ENCODE measurements around the gene RALGPS2. TPM values are rescaled to one million over a fixed set of nuclear protein-coding genes. Genes with fewer than 3 reads are reported as not detected.

The RALGPS2 gene
- polyA plus RNA-seq, 1 donor = 25.5 TPM

DNA sequence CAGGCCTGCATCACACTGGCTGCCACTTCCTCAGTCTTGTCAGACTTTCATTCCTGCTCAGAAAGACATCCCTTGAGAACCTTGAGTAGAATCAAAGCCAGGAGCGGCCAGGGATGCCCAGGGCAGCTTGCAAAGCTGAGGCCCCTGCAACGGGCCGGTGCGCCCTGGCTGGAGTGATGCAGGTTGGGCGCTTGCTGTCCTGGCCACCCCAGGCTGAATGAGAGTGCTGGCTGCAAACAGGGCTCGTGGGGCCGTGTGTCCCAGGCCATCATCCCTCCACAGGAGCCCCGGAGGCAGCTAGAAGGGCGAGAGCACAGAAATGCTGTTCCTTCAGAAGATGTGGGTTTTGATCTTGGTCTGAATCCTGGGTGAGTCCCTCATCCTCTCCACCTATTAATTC is 233.4 kb downstream of the RALGPS2 start:
- Histone ChIP-seq H3K4me1 (ENCODE audit: control insufficient read depth, insufficient read depth, low read length) (no peaks in the 10 kb centered on the region), H3K27ac (ENCODE audit: low read length) (no peak overlapping the region), H3K9me3 (ENCODE audit: control insufficient read depth, low read depth, low read length) (no peaks in the 10 kb centered on the region), H3K27me3 (ENCODE audit: control insufficient read depth, insufficient read depth, low read length) (no peaks in the 10 kb centered on the region), H3K4me3 (ENCODE audit: low read length) (no peak overlapping the region), H3K36me3 (ENCODE audit: control insufficient read depth, insufficient read depth, low read length) (no peaks in the 10 kb centered on the region)
- DNase-seq = no peak
- WGBS (ENCODE audit: insufficient coverage, low lambda C conversion rate) = no CpG with 5 or more reads among the region's 9 CpGs

DNA sequence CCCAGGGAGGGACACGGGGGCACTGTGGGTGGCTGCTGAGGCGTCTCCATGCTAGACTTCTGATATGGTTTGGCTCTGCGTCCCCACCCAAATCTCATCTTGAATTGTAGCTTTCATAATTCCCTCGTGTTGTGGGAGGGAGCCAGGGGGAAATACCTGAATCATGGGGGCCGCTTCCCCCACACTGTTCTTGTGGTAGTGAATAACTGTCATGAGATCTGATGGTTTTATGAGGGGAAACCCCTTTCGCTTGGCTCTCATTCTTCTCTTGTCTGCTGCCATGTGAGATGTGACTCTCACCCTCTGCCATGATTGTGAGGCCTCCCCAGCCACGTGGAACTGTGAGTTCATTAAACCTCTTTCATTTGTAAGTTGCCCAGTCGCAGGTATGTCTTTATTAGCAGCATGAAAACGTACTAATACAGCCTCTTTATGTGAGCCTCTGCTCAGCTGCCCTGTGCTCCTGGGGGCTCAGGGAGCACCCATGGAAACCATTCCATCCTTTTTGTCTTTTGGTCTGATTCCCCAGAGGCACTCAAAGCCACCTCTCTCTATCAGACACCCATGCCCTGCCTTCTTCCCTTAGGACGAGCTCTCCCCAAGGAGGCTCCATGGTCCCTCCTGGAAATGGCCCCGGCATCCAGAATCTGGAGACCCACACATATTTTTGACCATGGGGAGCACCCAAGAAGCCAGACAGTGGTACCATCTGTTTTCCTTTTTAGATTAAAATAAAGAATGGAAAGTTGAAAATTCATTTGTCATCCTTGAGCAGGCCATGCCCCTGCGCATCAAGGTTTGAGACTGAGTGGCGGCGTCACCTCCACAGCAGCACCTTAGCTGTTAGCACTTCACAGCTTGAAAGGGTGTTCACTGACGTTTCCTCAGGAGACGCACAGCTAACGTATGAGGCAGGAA is 234.8 kb downstream of the RALGPS2 start:
- WGBS (ENCODE audit: insufficient coverage, low lambda C conversion rate) = 100% methylated on average over 1 of the region's 17 CpGs
- no peak overlapping the region for H3K27ac ChIP-seq (ENCODE audit: low read length)
- no peaks in the 10 kb centered on the region for H3K36me3 ChIP-seq (ENCODE audit: control insufficient read depth, insufficient read depth, low read length)
- H3K27me3 ChIP-seq (ENCODE audit: control insufficient read depth, insufficient read depth, low read length) = no peaks in the 10 kb centered on the region
- H3K9me3 ChIP-seq (ENCODE audit: control insufficient read depth, low read depth, low read length) = no peaks in the 10 kb centered on the region
- H3K4me1 ChIP-seq (ENCODE audit: control insufficient read depth, insufficient read depth, low read length) = no peaks in the 10 kb centered on the region
- no peak for DNase-seq
- no peak overlapping the region for H3K4me3 ChIP-seq (ENCODE audit: low read length)

DNA sequence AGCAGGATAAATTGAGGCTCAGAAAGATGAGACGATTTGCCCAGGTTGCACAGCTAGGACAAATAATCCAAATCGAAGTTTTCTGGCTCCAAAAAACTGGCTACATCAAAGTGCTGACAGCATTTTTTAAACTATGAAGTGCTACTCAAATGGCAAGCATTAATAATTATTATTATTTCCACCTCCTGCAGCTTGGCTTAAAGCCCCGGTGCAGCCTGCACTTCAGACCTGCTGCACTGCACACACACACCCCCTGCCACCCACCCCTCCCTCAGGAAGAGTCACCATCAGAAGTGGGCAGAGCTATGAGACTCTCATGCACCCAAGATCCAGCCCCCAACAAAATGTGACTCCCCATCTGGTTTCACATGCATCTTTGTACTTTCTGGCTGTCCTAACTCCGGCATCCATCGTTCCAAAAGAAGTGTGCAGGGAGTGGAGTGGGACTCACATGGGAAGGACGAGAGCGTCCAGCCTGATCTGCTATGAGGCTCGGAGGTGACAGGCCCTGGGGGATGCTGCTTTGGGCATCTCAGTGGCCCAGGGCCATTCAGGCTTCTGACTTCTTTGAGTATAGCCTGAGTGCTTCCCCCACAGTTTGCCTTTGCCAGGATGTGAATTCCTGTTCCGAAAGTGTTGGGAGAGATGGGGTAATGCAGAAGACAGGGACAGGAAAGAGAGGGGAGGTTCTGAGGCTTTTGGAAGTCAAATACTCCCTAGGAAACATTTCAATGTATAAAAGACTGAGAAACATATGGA is 235.6 kb downstream of the RALGPS2 start:
- Histone ChIP-seq H3K9me3 (ENCODE audit: control insufficient read depth, low read depth, low read length) (no peaks in the 10 kb centered on the region), H3K4me1 (ENCODE audit: control insufficient read depth, insufficient read depth, low read length) (no peaks in the 10 kb centered on the region), H3K27ac (ENCODE audit: low read length) (no peak overlapping the region), H3K4me3 (ENCODE audit: low read length) (no peak overlapping the region), H3K27me3 (ENCODE audit: control insufficient read depth, insufficient read depth, low read length) (no peaks in the 10 kb centered on the region), H3K36me3 (ENCODE audit: control insufficient read depth, insufficient read depth, low read length) (no peaks in the 10 kb centered on the region)
- WGBS (ENCODE audit: insufficient coverage, low lambda C conversion rate) = 80% methylated on average over 1 of the region's 9 CpGs
- no peak for DNase-seq

DNA sequence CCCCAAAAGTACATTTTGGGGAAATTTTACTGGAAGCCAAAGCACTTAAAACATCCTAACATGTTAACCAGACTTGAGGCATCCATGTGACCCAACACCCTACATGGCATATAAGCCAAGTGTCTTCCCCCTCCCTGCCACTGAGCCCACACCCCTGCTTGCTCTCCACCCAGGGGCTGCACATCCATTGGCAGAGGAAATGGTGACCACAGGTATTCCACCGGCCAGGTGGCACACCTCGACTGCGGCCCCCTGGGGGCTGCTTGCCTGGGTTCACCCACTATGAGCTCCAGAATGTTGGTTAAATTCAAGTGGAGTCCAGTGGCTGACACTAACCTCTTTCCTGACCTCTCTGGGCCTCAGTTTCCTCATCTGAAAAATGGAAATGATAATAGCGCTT is 236.3 kb downstream of the RALGPS2 start:
- H3K36me3 ChIP-seq (ENCODE audit: control insufficient read depth, insufficient read depth, low read length) = no peaks in the 10 kb centered on the region
- H3K4me3 ChIP-seq (ENCODE audit: low read length) = no peak overlapping the region
- DNase-seq = no peak
- H3K27ac ChIP-seq (ENCODE audit: low read length) = no peak overlapping the region
- 100% methylated on average over 1 of the region's 4 CpGs for WGBS (ENCODE audit: insufficient coverage, low lambda C conversion rate)
- H3K9me3 ChIP-seq (ENCODE audit: control insufficient read depth, low read depth, low read length) = no peaks in the 10 kb centered on the region
- H3K27me3 ChIP-seq (ENCODE audit: control insufficient read depth, insufficient read depth, low read length) = no peaks in the 10 kb centered on the region
- H3K4me1 ChIP-seq (ENCODE audit: control insufficient read depth, insufficient read depth, low read length) = no peaks in the 10 kb centered on the region

DNA sequence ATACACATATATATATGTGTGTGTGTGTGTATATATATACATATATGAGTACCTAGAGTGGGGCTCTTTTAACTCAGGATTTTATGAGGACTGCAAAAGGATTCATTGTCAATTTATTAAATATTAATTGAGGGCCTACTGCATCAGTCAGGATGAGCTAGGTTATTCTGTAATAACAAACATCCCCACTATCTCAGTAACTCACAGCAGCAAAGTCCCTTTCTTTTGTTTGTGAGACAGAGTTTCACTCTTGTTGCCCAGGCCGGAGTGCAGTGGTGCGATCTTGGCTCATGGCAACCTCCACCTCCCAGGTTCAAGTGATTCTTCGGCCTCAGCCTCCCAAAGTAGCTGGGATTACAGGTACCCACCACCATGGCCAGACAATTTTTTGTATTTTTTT is 236.8 kb downstream of the RALGPS2 start:
- no CpG with 5 or more reads among the region's 3 CpGs for WGBS (ENCODE audit: insufficient coverage, low lambda C conversion rate)
- H3K36me3 ChIP-seq (ENCODE audit: control insufficient read depth, insufficient read depth, low read length) = no peaks in the 10 kb centered on the region
- H3K4me1 ChIP-seq (ENCODE audit: control insufficient read depth, insufficient read depth, low read length) = no peaks in the 10 kb centered on the region
- no peak overlapping the region for H3K27ac ChIP-seq (ENCODE audit: low read length)
- H3K9me3 ChIP-seq (ENCODE audit: control insufficient read depth, low read depth, low read length) = no peaks in the 10 kb centered on the region
- no peak for DNase-seq
- H3K27me3 ChIP-seq (ENCODE audit: control insufficient read depth, insufficient read depth, low read length) = no peaks in the 10 kb centered on the region
- H3K4me3 ChIP-seq (ENCODE audit: low read length) = no peak overlapping the region

DNA sequence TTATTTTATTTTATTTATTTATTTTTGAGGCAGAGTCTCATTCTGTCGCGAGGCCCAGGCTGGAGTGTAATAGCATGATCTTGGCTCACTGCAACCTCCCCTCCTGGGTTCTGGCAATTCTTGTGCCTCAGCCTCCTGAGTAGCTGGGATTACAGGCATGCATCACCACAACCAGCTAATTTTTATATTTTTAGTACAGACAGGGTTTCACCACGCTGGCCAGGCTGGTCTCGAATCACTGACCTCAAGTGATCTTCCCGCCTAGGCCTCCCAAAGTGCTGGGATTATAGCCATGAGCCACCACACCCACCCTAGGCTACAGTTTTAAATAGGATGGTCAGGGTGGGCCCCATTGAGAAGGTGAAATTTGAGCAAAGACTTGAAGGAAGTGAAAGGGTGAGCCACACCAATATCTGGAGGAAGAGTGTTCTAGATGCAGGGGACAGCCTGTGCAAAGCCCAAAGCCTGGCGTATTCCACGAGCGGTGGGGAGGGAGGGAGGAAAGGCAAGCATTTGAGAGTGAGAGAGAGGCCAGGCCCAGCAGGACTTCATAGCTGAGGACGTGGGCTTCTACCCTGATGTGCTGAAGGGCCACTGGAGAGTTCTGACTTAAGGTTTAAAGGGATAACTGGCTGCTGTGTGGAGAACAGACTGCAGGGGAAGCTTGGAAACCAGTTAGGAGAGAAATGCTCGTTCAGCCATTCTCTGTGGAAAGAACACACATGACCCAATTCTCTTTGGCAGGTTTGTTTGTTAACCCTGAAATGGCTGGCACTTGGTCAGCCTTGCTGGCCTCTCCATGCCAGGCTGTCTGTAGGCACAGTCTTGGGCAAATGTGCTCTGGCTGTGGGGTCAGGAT is 238.0 kb downstream of the RALGPS2 start:
- no peak for DNase-seq
- Histone ChIP-seq H3K27ac (ENCODE audit: low read length) (no peak overlapping the region), H3K36me3 (ENCODE audit: control insufficient read depth, insufficient read depth, low read length) (no peaks in the 10 kb centered on the region), H3K27me3 (ENCODE audit: control insufficient read depth, insufficient read depth, low read length) (no peaks in the 10 kb centered on the region), H3K4me3 (ENCODE audit: low read length) (no peak overlapping the region), H3K4me1 (ENCODE audit: control insufficient read depth, insufficient read depth, low read length) (no peaks in the 10 kb centered on the region), H3K9me3 (ENCODE audit: control insufficient read depth, low read depth, low read length) (no peaks in the 10 kb centered on the region)
- WGBS (ENCODE audit: insufficient coverage, low lambda C conversion rate) = 100% methylated on average over 3 of the region's 10 CpGs

DNA sequence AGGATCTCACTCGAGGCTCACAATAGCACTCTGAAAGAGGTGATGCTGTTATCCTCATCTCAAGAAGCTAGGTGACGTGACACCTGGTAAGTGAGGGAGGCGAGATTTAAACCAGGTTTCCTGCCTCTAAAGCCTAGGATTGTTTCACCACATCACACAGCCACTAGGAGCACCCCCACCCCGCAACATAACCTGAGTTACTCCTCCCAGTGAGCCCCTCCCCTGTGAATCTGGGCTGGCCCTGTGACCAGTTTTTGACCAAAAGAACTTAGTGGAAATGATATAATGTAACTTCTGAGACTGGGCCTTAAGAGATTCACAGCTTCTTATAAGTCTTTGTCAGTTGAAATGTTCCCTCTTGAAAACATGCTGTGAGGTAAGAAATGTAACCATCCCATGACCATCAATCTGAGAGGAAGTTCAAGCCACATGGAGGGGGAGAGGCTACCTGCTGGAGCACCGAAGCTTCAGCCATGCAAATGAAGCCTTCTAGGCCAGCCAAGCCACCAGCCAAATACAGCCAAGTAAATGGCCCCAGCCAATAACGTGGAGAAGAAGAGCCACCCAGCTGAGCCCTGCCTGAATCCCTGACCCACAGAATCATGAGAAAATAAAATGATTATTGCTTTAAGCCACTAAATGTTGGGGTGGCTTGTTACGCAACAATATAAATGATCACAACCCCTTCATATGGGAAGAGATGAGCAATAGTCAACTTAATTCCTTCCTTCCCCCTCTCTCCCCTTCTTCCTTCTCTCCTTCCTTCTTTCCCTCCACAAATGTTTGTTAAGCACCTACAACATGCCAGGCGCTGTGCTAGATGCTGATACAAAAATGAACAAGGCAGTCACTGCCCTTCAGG is 239.7 kb downstream of the RALGPS2 start:
- Histone ChIP-seq H3K4me1 (ENCODE audit: control insufficient read depth, insufficient read depth, low read length) (no peaks in the 10 kb centered on the region), H3K9me3 (ENCODE audit: control insufficient read depth, low read depth, low read length) (no peaks in the 10 kb centered on the region), H3K27me3 (ENCODE audit: control insufficient read depth, insufficient read depth, low read length) (no peaks in the 10 kb centered on the region), H3K4me3 (ENCODE audit: low read length) (no peak overlapping the region), H3K36me3 (ENCODE audit: control insufficient read depth, insufficient read depth, low read length) (no peaks in the 10 kb centered on the region), H3K27ac (ENCODE audit: low read length) (no peak overlapping the region)
- no CpG with 5 or more reads among the region's 8 CpGs for WGBS (ENCODE audit: insufficient coverage, low lambda C conversion rate)
- no peak for DNase-seq

DNA sequence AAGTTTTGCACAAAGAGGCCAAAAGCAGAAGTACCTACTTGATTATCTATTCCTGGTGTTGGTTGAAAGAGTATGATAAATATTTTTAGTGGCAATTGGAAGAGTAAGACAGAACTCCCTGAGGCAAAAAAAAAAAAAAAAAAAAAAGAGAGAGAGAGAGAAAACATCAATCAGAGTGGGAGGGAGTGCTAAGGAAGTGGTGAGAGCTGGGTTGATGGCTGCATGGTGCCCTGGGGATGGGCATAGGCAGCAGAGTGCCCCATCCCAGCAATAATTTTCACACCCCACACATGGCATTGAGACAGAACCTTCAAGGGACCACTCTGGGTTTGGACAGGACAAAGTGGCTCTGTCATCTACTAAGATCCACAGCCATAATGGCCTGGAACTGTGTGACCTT is 241.3 kb downstream of the RALGPS2 start:
- no peak overlapping the region for H3K4me3 ChIP-seq (ENCODE audit: low read length)
- H3K27ac ChIP-seq (ENCODE audit: low read length) = no peak overlapping the region
- H3K36me3 ChIP-seq (ENCODE audit: control insufficient read depth, insufficient read depth, low read length) = no peaks in the 10 kb centered on the region
- no peaks in the 10 kb centered on the region for H3K4me1 ChIP-seq (ENCODE audit: control insufficient read depth, insufficient read depth, low read length)
- no peak for DNase-seq
- H3K9me3 ChIP-seq (ENCODE audit: control insufficient read depth, low read depth, low read length) = no peaks in the 10 kb centered on the region
- no peaks in the 10 kb centered on the region for H3K27me3 ChIP-seq (ENCODE audit: control insufficient read depth, insufficient read depth, low read length)

DNA sequence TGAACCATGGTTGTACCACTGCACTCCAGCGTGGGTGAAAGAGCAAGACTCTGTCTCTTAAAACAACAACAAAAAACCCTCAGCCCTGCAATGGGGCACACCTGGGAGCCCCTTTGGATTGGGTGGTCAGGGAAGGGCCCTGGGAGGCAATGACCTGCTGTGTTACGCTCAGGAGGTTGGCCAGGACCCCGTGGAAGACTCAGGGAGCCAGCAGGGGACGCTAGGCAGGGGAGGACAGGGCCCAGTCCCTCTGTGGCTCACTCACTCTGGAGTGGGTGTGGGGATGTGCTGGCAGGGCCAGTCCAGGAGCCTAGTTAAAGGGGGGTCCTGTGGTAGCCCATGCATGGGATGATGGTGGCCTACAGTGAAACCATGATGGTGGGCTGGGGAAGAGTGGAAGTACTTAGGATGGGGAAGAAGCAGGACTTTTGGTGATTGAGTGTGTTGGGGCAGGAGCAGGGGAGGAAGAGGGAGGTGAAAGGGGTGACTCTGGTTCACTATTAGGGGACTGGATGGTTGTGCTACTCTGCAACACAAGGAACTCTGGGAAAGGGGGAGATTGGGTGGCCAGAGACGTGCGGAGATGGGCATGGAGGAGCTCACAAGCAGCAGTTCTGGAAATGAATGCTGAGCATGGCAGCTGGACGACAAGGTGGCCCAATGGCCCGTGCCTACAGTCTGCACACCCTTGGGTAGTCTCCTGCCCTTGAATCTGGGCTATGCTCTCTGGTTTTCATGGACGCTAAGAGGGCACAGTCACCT is 244.4 kb downstream of the RALGPS2 start:
- Histone ChIP-seq H3K4me3 (ENCODE audit: low read length) (no peak overlapping the region), H3K36me3 (ENCODE audit: control insufficient read depth, insufficient read depth, low read length) (no peaks in the 10 kb centered on the region), H3K9me3 (ENCODE audit: control insufficient read depth, low read depth, low read length) (no peaks in the 10 kb centered on the region), H3K4me1 (ENCODE audit: control insufficient read depth, insufficient read depth, low read length) (peaks cover 11% of the 10 kb centered on the region), H3K27me3 (ENCODE audit: control insufficient read depth, insufficient read depth, low read length) (no peaks in the 10 kb centered on the region), H3K27ac (ENCODE audit: low read length) (no peak overlapping the region)
- WGBS (ENCODE audit: insufficient coverage, low lambda C conversion rate) = no CpG with 5 or more reads among the region's 9 CpGs
- no peak for DNase-seq
